Vagina (tissue), 2 donors: Measurements from ENCODE around the gene PARS2. TPM values are rescaled to one million over a fixed set of nuclear protein-coding genes. Genes with fewer than 3 reads are reported as not detected.

Experiments
- DNase-seq, 2 donors: peaks; one replicate each; pipeline ENCODE4 v3.0.0-alpha.2; 2017; ENCODE audit errors: extremely low spot score in 2 of 2
- H3K27ac ChIP-seq: fragments of 200-600 bp; sonication (generic); one replicate; pipeline ENCODE4 v1.5.1; 2019
- H3K27me3 ChIP-seq: fragments of 200-600 bp; sonication (generic); one replicate; pipeline ENCODE4 v1.5.1; 2019
- H3K36me3 ChIP-seq, 2 donors: fragments of 200-600 bp; sonication (generic); one replicate each; pipeline ENCODE4 v1.5.1; 2017 to 2019
- H3K4me1 ChIP-seq: fragments of 200-600 bp; sonication (generic); one replicate; pipeline ENCODE4 v1.5.1; 2019
- H3K4me3 ChIP-seq, 2 donors: fragments of 200-600 bp; sonication (generic); 1 replicate in 1 of 2; 2 replicates in 1 of 2; pipeline ENCODE4 v1.5.1; 2016 to 2019
- H3K9me3 ChIP-seq: fragments of 200-600 bp; sonication (generic); one replicate; pipeline ENCODE4 v1.5.1; 2019
- POLR2A ChIP-seq, 2 donors: fragments of 450-650 bp; IDR thresholded peaks; one replicate each; pipeline ENCODE4 v1.6.1; 2017; ENCODE audit warnings: antibody characterized with exemption in 2 of 2, mild to moderate bottlenecking in 2 of 2, moderate library complexity in 2 of 2
- POLR2AphosphoS5 ChIP-seq, 2 donors: sonication (generic); formaldehyde crosslinking; IDR thresholded peaks; one replicate each; pipeline ENCODE4 v1.9.0; 2017; ENCODE audit warnings: antibody characterized with exemption in 2 of 2, mild to moderate bottlenecking in 2 of 2, low read depth in 1 of 2; ENCODE audit not compliant: insufficient read depth in 1 of 2
- intact Hi-C: fragments of 100-400 bp; cut with DNase I; formaldehyde crosslinking; loops from one replicate; pipeline ENCODE4 v1.15.1; 2023
- total RNA-seq: library from RNA; depleted of rRNA; stranded (reverse); fragments of >200 nt; gene quantifications from one replicate; pipeline ENCODE4 v1.2.3, GENCODE V29; 2016
- TF ChIP-seq, protein P1 (sequence below), 3 experiments: fragments of 450-650 bp in 2 of 3; fragments of 200-600 bp in 1 of 3; sonication (generic) in 1 of 3; IDR thresholded peaks; one replicate each; pipeline ENCODE4 v1.5.1; 2017 to 2019; ENCODE audit warnings: antibody characterized with exemption in 3 of 3, mild to moderate bottlenecking in 2 of 3, moderate library complexity in 2 of 3

Gene PARS2
- total RNA-seq, 1 donor from 2014 or later = 5.2 TPM

DNA sequence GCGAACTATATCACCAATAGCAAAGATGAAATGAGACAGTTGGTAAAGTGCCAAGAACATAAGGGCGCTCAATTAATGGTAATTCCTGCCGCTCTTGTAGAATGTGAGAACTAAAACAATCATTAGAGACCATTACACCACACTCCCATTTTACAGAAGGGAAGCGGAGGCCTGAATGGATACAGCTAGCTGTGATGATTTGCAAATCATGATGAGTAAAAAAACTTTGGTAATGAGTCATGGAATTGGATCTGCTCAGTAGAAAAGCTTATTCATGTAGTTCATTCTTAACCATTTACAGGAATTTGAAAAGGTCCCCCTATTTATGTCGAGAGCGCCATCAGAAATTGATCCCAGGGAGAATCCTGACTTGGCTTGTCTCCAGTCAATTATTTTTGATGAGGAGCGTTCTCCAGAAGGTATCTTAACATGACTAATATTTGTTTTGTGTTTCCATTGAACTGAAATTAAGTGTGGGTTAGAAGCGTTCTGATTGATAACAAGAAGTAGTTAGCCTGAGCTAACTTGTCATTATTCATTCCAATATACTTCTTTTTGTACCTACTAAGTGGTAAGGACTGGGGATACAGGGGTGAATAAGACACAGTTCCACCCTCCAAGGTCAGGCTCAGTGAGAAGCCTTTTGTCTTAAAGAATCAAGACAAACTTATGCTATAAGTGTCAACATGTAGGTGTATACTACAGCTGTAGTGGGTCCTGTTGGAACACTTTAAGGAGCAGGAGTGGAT is 47.9 kb downstream of the PARS2 start:
- Histone ChIP-seq H3K36me3 (peaks cover 0 to 25% of the 10 kb centered on the region in 2 donors), H3K27ac (no peak overlapping the region), H3K9me3 (no peaks in the 10 kb centered on the region), H3K27me3 (no peaks in the 10 kb centered on the region), H3K4me1 (peaks cover 24% of the 10 kb centered on the region), H3K4me3 (peak overlapping the region; percentile 65 to 82)
- DNase-seq = no peak
- TF ChIP-seq, protein P1, sequence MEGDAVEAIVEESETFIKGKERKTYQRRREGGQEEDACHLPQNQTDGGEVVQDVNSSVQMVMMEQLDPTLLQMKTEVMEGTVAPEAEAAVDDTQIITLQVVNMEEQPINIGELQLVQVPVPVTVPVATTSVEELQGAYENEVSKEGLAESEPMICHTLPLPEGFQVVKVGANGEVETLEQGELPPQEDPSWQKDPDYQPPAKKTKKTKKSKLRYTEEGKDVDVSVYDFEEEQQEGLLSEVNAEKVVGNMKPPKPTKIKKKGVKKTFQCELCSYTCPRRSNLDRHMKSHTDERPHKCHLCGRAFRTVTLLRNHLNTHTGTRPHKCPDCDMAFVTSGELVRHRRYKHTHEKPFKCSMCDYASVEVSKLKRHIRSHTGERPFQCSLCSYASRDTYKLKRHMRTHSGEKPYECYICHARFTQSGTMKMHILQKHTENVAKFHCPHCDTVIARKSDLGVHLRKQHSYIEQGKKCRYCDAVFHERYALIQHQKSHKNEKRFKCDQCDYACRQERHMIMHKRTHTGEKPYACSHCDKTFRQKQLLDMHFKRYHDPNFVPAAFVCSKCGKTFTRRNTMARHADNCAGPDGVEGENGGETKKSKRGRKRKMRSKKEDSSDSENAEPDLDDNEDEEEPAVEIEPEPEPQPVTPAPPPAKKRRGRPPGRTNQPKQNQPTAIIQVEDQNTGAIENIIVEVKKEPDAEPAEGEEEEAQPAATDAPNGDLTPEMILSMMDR (IDR thresholded peaks at IDR 0.05) = no peak
- TF ChIP-seq POLR2A (IDR thresholded peaks at IDR 0.05) (no peak), POLR2AphosphoS5 (IDR thresholded peaks at IDR 0.05; ENCODE audit: insufficient read depth in 1 of 2, low read depth in 1 of 2) (no peak)
- intact Hi-C loops = no loop called here

DNA sequence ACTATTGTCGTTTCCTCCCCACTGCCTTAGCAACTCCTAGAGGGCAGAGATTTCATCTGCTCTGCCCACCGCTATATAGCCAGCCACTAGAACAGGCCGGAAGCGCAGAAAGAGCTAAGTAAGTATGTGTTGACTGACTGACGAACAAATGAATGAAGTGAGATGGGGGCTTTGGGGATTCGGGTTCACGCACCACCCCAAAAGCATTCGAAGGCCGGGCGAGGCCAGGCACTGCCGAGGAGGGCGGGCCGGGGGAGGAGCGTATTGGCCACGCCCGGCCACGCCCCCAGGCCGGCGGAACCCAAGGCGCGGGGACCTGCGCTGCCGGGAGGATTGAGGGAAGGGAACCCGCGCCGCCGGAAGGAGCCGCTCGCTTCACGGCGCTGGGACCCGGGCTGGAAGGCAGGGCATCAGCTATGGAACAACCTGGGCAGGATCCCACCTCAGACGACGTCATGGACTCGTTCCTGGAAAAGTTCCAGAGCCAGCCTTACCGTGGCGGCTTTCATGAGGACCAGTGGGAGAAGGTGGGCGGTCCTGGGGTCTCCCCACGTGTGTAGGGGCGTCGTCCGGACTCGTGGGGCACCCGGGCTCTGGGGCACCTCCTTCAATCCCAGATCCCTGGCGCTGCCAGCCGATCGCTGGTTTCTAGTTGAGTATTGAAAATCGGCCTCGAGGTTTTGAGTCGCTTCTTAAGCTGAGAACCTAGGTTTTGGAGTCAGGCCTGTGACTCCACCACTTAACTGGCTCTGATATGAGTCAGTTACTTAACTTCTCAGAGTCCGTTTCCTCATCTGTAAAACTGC is 48.6 kb downstream of the PARS2 start, which contains the start of gene TTC4:
TSS of gene TTC4 (plus strand) at position 369 of the 806 bp plus-strand sequence. CDS start at position 417, 48 bp downstream.
- no peaks in the 10 kb centered on the region for H3K27me3 ChIP-seq
- peaks cover 24% of the 10 kb centered on the region for H3K4me1 ChIP-seq
- H3K4me3 ChIP-seq = peak within 1 kb of the TSS; percentile 65 to 82
- intact Hi-C loops = no loop called here
- DNase-seq = no peak
- H3K9me3 ChIP-seq = no peaks in the 10 kb centered on the region
- peak in 1 of 2 donors; percentile 52 for TF ChIP-seq POLR2A (IDR thresholded peaks at IDR 0.05)
- TF ChIP-seq POLR2AphosphoS5 (IDR thresholded peaks at IDR 0.05; ENCODE audit: insufficient read depth in 1 of 2, low read depth in 1 of 2) = peak; percentile 70 to 85
- TF ChIP-seq, protein P1 (IDR thresholded peaks at IDR 0.05) = no peak
- H3K27ac ChIP-seq = peak within 1 kb of the TSS; percentile 66
- peaks cover 0 to 18% of the 10 kb centered on the region in 2 donors for H3K36me3 ChIP-seq

GRCh38 chr1:54714881-54715492 is 49.3 kb downstream of the PARS2 start:
- H3K27ac ChIP-seq = peak overlapping the region; percentile 66
- H3K4me3 ChIP-seq = peak overlapping the region; percentile 65 to 82
- intact Hi-C loops = no loop called here
- TF ChIP-seq, protein P1 (IDR thresholded peaks at IDR 0.05) = no peak
- no peak for DNase-seq
- H3K4me1 ChIP-seq = peaks cover 24% of the 10 kb centered on the region
- no peaks in the 10 kb centered on the region for H3K9me3 ChIP-seq
- peaks cover 0 to 13% of the 10 kb centered on the region in 2 donors for H3K36me3 ChIP-seq
- H3K27me3 ChIP-seq = no peaks in the 10 kb centered on the region

DNA sequence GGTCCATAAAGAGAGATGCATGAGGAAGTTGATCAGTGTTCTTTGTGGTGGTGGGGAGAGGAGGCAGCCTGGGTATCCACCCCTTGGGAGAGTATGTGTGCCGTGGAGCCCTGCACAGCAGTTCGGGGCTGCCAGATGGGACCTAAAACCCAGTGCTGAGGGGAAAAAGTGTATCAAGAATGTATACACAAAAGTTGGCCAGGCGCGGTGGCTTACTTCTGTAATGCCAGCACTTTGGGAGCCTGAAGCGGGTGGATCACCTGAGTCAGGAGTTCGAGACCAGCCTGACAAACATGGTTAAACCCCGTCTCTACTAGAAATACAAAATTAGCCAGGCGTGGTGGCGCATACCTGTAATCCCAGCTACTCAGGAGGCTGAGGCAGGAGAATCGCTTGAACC is 52.8 kb downstream of the PARS2 start:
- Histone ChIP-seq H3K27me3 (no peaks in the 10 kb centered on the region), H3K27ac (no peak overlapping the region), H3K4me3 (no peak overlapping the region), H3K4me1 (peaks cover 14% of the 10 kb centered on the region), H3K36me3 (no peaks in the 10 kb centered on the region), H3K9me3 (no peaks in the 10 kb centered on the region)
- TF ChIP-seq, protein P1 (IDR thresholded peaks at IDR 0.05) = no peak
- no peak for TF ChIP-seq POLR2AphosphoS5 (IDR thresholded peaks at IDR 0.05; ENCODE audit: insufficient read depth in 1 of 2, low read depth in 1 of 2)
- no peak for TF ChIP-seq POLR2A (IDR thresholded peaks at IDR 0.05)
- no peak for DNase-seq
- intact Hi-C loops = no loop called here
